Naive thymus-derived CD4-positive, alpha-beta T cell (primary cell): ENCODE measurements around the gene PTPRN2. TPM values are rescaled to one million over a fixed set of nuclear protein-coding genes. Genes with fewer than 3 reads are reported as not detected.

ENCODE experiments used
- ATAC-seq: fragments of 150-1000 bp; cut with Tn5 transposase; 2 replicates; pipeline ENCODE4 v1.10.0; 2021; ENCODE audit warnings: mild to moderate bottlenecking, moderate library complexity
- CTCF ChIA-PET: fragments of 350-600 bp; sonication (Branson Sonifier 250); formaldehyde crosslinking; loops from one replicate; lab custom pipeline; 2021; ENCODE audit warnings: antibody characterized with exemption; lab: Charles Lee
- POLR2A ChIA-PET: fragments of 350-600 bp; sonication (Branson Sonifier 250); formaldehyde crosslinking; loops from one replicate; lab custom pipeline; 2021; ENCODE audit warnings: antibody characterized with exemption, inconsistent platforms; lab: Charles Lee
- DNase-seq, 9 donors: peaks; one replicate each; pipeline versions ENCODE4 v3.0.0 to v3.0.0-alpha.2; 2020 to 2022; ENCODE audit warnings: mixed read lengths in 1 of 9
- H3K27ac ChIP-seq: one replicate; pipeline ENCODE4 v1.7.0; 2013; ENCODE audit warnings: mild to moderate bottlenecking, low read depth, low read length, moderate library complexity
- H3K27me3 ChIP-seq, 2 donors: one replicate each; pipeline ENCODE4 v1.7.0; 2013; ENCODE audit warnings: low read length in 2 of 2, mild to moderate bottlenecking in 2 of 2, moderate library complexity in 2 of 2; ENCODE audit not compliant: control insufficient read depth in 2 of 2, insufficient read depth in 2 of 2
- H3K36me3 ChIP-seq, 3 experiments: 1 replicate in 2 of 3; 2 replicates in 1 of 3; pipeline ENCODE4 v1.7.0; 2013; ENCODE audit warnings: low read length in 3 of 3, mild to moderate bottlenecking in 3 of 3, moderate library complexity in 1 of 3; ENCODE audit not compliant: insufficient read depth in 3 of 3, control insufficient read depth in 2 of 3
- H3K4me1 ChIP-seq, 2 donors: one replicate each; pipeline ENCODE4 v1.7.0; 2013; ENCODE audit warnings: low read length in 2 of 2, mild to moderate bottlenecking in 2 of 2, moderate library complexity in 1 of 2; ENCODE audit not compliant: control insufficient read depth in 2 of 2, insufficient read depth in 2 of 2
- H3K4me3 ChIP-seq: 2 replicates; pipeline ENCODE4 v1.7.0; 2013; ENCODE audit warnings: mild to moderate bottlenecking, low read length
- H3K9me3 ChIP-seq, 3 experiments: 1 replicate in 2 of 3; 2 replicates in 1 of 3; pipeline ENCODE4 v1.7.0; 2013; ENCODE audit warnings: low read length in 3 of 3; ENCODE audit not compliant: control insufficient read depth in 2 of 3
- H3K27ac Mint-ChIP-seq, 9 donors: one replicate each; pipeline ENCODE4 v1.8.0; 2020 to 2022; ENCODE audit warnings: mixed read lengths in 9 of 9, mild to moderate bottlenecking in 8 of 9, moderate library complexity in 5 of 9, inconsistent platforms in 2 of 9
- H3K27me3 Mint-ChIP-seq, 5 donors: one replicate each; pipeline ENCODE4 v1.8.0; 2021 to 2022; ENCODE audit warnings: mixed read lengths in 5 of 5, mild to moderate bottlenecking in 1 of 5
- H3K36me3 Mint-ChIP-seq, 5 donors: one replicate each; pipeline ENCODE4 v1.8.0; 2020 to 2022; ENCODE audit warnings: mixed read lengths in 5 of 5, mild to moderate bottlenecking in 3 of 5, inconsistent platforms in 1 of 5
- H3K4me1 Mint-ChIP-seq, 7 donors: one replicate each; pipeline ENCODE4 v1.8.0; 2020 to 2022; ENCODE audit warnings: mixed read lengths in 7 of 7, mild to moderate bottlenecking in 3 of 7, inconsistent platforms in 1 of 7
- H3K4me3 Mint-ChIP-seq, 10 donors: one replicate each; pipeline ENCODE4 v1.8.0; 2020 to 2022; ENCODE audit warnings: mild to moderate bottlenecking in 10 of 10, mixed read lengths in 10 of 10, moderate library complexity in 6 of 10, inconsistent platforms in 2 of 10
- H3K9me3 Mint-ChIP-seq, 11 donors: one replicate each; pipeline ENCODE4 v1.8.0; 2020 to 2022; ENCODE audit warnings: mixed read lengths in 11 of 11, mild to moderate bottlenecking in 4 of 11, inconsistent platforms in 1 of 11, moderate library complexity in 1 of 11
- intact Hi-C, 2 donors: fragments of 100-400 bp; cut with micrococcal nuclease; formaldehyde crosslinking; loops; one replicate each; pipeline ENCODE4 v1.15.1; 2023
- polyA plus RNA-seq, 2 donors: library from polyadenylated mRNA; unstranded; fragments of 300-500 nt; fragmentation: Illumina TruSeq; gene quantifications; one replicate each; pipeline ENCODE4 v1.2.3, GENCODE V29; 2021
- total RNA-seq, 6 experiments: library from RNA in 5 of 6; stranded (reverse) in 5 of 6; gene quantifications; 1 replicate in 5 of 6; 2 replicates in 1 of 6; pipeline ENCODE4 v1.2.3 and lab custom pipeline; 2021 to 2026

The PTPRN2 gene
- total and polyA plus RNA-seq, 7 experiments from 2014 or later, result 0.58 to 2.3 (median 1.4) TPM

DNA sequence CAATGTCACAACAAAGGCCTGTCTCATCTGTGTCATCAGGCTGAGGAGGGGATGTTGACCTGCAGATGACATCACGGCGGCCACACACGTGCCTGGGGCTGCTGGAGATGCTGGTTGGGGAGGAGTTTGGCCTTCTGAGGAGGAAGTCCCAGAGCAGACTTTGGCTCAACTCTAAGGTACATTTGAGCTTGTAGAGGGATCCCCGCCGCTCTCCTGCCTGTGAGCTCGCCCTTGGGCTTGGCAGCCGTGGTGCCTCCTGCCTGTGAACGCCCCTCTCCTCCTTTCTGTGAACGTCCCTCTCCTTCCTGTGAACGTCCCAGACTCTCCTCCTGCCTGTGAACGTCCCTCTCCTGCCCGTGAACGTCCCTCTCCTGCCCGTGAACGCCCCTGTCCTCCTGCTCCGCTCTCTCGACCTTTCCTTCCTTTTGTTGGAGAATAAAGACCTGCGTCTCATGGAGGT is 1074.4 kb downstream of the PTPRN2 start:
- H3K27me3 ChIP-seq, result no peaks in the 10 kb centered on the region
- ATAC-seq (no peak), DNase-seq (no peak)
- Mint-ChIP-seq H3K9me3 (peaks cover 0 to 6% (median 0%) of the 10 kb centered on the region in 11 donors), H3K4me3 (peak overlapping the region in 8 of 10 donors; percentile 5 to 55 (median 10)), H3K36me3 (no peaks in the 10 kb centered on the region), H3K27me3 (peaks cover 0 to 39% (median under 1%) of the 10 kb centered on the region in 5 donors), H3K4me1 (peaks cover 0 to 4% (median 0%) of the 10 kb centered on the region in 7 donors), H3K27ac (peak overlapping the region in 6 of 9 donors; percentile 43 to 86 (median 74))
- peak overlapping the region; percentile 2 for H3K27ac ChIP-seq
- ChIA-PET POLR2A (no interaction called here), CTCF (no interaction called here)
- no peaks in the 10 kb centered on the region for H3K4me1 ChIP-seq
- no peak overlapping the region for H3K4me3 ChIP-seq
- intact Hi-C loops, result no loop called here
- H3K9me3 ChIP-seq, result no peaks in the 10 kb centered on the region
- H3K36me3 ChIP-seq, result no peaks in the 10 kb centered on the region

GRCh38 chr7:157509226-157509625 is 1078.4 kb downstream of the PTPRN2 start:
- Histone ChIP-seq H3K27me3 (no peaks in the 10 kb centered on the region), H3K36me3 (no peaks in the 10 kb centered on the region), H3K27ac (no peak overlapping the region), H3K4me1 (no peaks in the 10 kb centered on the region), H3K4me3 (no peak overlapping the region), H3K9me3 (peaks cover 0 to 6% (median 0%) of the 10 kb centered on the region in 3 experiments)
- peaks cover 2 to 9% (median 4%) of the 10 kb centered on the region in 7 donors for H3K4me1 Mint-ChIP-seq
- intact Hi-C loops, result no loop called here
- CTCF ChIA-PET, result no interaction called here
- no peak for DNase-seq
- POLR2A ChIA-PET, result no interaction called here
- H3K36me3 Mint-ChIP-seq, result peaks cover 0 to 15% (median 8%) of the 10 kb centered on the region in 5 donors
- H3K27me3 Mint-ChIP-seq, result peaks cover 0 to 64% (median 7%) of the 10 kb centered on the region in 5 donors
- H3K4me3 Mint-ChIP-seq, result no peak overlapping the region
- no peak for ATAC-seq
- no peak overlapping the region for H3K27ac Mint-ChIP-seq
- H3K9me3 Mint-ChIP-seq, result peaks cover 0 to 22% (median 6%) of the 10 kb centered on the region in 11 donors

DNA sequence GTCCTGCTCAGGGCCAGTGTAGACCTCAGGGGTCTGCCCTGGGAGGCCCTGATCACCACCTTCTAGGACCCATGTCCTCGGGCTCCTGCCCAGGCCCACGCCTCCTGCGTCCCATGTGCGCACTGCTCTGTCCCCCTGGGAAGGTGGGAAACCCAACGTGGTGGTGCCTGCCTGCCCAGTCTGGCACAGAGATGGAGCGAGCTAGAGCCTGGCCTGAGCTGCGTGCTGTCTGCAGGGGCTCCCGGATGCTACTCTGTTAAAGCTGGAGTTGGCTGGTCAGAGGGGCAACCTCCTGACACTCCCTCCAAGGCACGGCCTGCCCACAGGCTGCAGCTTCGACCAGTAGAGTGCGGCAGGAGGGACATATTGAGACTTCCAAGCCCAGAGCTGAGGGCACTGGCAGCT is 1079.1 kb downstream of the PTPRN2 start:
- no peak overlapping the region for H3K4me3 Mint-ChIP-seq
- POLR2A ChIA-PET, result interaction anchor here (1.3 kb wide), 1 partner anchor 9 kb away, joined by 4 read pairs; no protein-coding TSS in a partner anchor
- Histone ChIP-seq H3K4me3 (no peak overlapping the region), H3K9me3 (peaks cover 0 to 6% (median 0%) of the 10 kb centered on the region in 3 experiments), H3K27ac (no peak overlapping the region), H3K27me3 (no peaks in the 10 kb centered on the region), H3K4me1 (peaks cover 2 to 3% of the 10 kb centered on the region in 2 donors), H3K36me3 (no peaks in the 10 kb centered on the region)
- intact Hi-C loops, result no loop called here
- CTCF ChIA-PET, result interaction anchor here (0.7 kb wide), 1 partner anchor 88 kb away, joined by 3 read pairs; no protein-coding TSS in a partner anchor
- peaks cover 0 to 22% (median 6%) of the 10 kb centered on the region in 11 donors for H3K9me3 Mint-ChIP-seq
- no peak for DNase-seq
- H3K4me1 Mint-ChIP-seq, result peaks cover 7 to 16% (median 10%) of the 10 kb centered on the region in 7 donors
- ATAC-seq, result no peak
- peaks cover 0 to 15% (median 8%) of the 10 kb centered on the region in 5 donors for H3K36me3 Mint-ChIP-seq
- H3K27me3 Mint-ChIP-seq, result peaks cover 0 to 63% (median 7%) of the 10 kb centered on the region in 5 donors
- H3K27ac Mint-ChIP-seq, result peak overlapping the region in 1 of 9 donors; percentile 42

DNA sequence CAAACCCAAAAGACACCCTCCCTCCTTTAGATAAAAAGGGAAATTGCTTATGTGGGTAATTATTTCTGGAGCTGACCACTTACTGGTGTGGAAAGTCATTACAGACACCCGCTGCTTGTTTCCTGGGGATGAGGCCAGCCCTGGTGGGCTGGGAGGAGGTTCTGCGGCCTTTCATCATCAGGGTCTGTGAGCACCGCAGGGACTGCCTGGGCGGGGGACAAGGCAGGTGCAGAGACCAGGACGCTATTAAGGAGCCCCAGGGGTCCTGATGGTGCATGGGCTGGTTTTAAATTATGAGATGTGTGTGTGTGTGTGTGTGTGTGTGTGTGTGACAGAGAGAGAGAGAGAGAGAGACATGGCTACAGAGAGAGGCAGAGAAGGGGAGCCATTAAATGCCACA is 1079.6 kb downstream of the PTPRN2 start:
- peaks cover 10 to 21% (median 15%) of the 10 kb centered on the region in 7 donors for H3K4me1 Mint-ChIP-seq
- Histone ChIP-seq H3K27me3 (no peaks in the 10 kb centered on the region), H3K9me3 (peaks cover 0 to 6% (median 0%) of the 10 kb centered on the region in 3 experiments), H3K27ac (no peak overlapping the region), H3K36me3 (no peaks in the 10 kb centered on the region), H3K4me3 (no peak overlapping the region), H3K4me1 (peaks cover 7% of the 10 kb centered on the region in 2 donors)
- H3K36me3 Mint-ChIP-seq, result peaks cover 0 to 15% (median 8%) of the 10 kb centered on the region in 5 donors
- ATAC-seq (no peak), DNase-seq (no peak)
- intact Hi-C loops, result no loop called here
- CTCF ChIA-PET, result interaction anchor here (0.7 kb wide), 1 partner anchor 88 kb away, joined by 3 read pairs; no protein-coding TSS in a partner anchor
- H3K27me3 Mint-ChIP-seq, result peaks cover 0 to 61% (median 7%) of the 10 kb centered on the region in 5 donors
- peaks cover 0 to 23% (median 6%) of the 10 kb centered on the region in 11 donors for H3K9me3 Mint-ChIP-seq
- POLR2A ChIA-PET, result interaction anchor here (1.3 kb wide), 1 partner anchor 9 kb away, joined by 4 read pairs; no protein-coding TSS in a partner anchor
- no peak overlapping the region for H3K4me3 Mint-ChIP-seq
- peak overlapping the region in 3 of 9 donors; percentile 42 to 60 (median 48) for H3K27ac Mint-ChIP-seq

DNA sequence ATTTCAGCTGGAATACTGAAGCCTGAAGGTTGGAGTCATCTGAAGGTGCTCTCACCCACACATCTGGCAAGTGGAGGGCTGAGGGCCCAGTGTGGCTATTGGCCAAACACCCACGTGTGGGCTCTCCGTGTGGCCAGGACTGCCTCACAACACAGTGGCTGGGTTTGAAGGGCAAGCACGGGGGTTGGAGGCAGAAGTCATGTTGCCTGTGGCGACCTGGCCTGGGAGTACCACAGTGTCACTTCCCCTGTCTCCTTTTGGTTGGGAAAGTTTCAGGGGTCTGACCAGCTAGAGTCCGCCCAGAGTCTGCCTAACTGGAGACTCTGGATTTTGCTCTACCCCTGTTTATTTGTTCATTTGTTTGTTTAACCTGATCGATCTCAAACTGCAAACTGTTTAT is 1081.4 kb downstream of the PTPRN2 start:
- H3K4me3 Mint-ChIP-seq, result no peak overlapping the region
- POLR2A ChIA-PET, result interaction anchor here (0.8 kb wide), 1 partner anchor 28 kb away, joined by 3 read pairs; no protein-coding TSS in a partner anchor
- Histone ChIP-seq H3K9me3 (peaks cover 0 to 6% (median 0%) of the 10 kb centered on the region in 3 experiments), H3K27ac (no peak overlapping the region), H3K36me3 (no peaks in the 10 kb centered on the region), H3K4me1 (peaks cover 20 to 22% of the 10 kb centered on the region in 2 donors), H3K27me3 (no peaks in the 10 kb centered on the region), H3K4me3 (no peak overlapping the region)
- intact Hi-C loops, result no loop called here
- CTCF ChIA-PET, result no interaction called here
- peak in 1 of 9 donors; percentile 9 for DNase-seq
- ATAC-seq, result no peak
- H3K27ac Mint-ChIP-seq, result peak overlapping the region in 3 of 9 donors; percentile 81 to 97 (median 87)
- H3K36me3 Mint-ChIP-seq, result peaks cover 0 to 15% (median 9%) of the 10 kb centered on the region in 5 donors
- peaks cover 0 to 52% (median 7%) of the 10 kb centered on the region in 5 donors for H3K27me3 Mint-ChIP-seq
- peaks cover 20 to 36% (median 30%) of the 10 kb centered on the region in 7 donors for H3K4me1 Mint-ChIP-seq
- peaks cover 0 to 26% (median 6%) of the 10 kb centered on the region in 11 donors for H3K9me3 Mint-ChIP-seq

DNA sequence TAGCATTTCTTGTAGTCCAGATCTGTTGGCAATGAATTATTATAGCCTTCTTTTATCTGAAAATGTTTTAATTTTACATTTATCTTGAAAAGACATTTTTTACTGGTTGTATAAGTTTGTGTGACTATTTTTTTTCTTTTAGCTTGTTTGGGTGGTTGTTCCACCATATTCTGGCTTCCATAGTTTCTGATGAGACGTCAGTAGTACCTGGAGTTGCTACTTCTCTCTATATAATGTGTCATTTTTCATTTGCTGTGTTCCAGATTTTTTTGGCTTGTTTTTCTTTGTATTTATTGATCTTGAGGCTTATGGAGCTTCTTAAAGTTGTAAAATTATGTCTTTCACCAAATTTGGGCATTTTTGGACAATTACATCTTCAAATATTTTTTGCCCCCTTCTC is 1082.0 kb downstream of the PTPRN2 start:
- H3K27ac ChIP-seq, result no peak overlapping the region
- peaks cover 20 to 22% of the 10 kb centered on the region in 2 donors for H3K4me1 ChIP-seq
- ChIA-PET CTCF (no interaction called here), POLR2A (interaction anchor here (0.8 to 1.1 kb wide), 3 partner anchors 15 to 112 kb away, joined by 3 to 5 read pairs (median 3); no protein-coding TSS in a partner anchor)
- no peak overlapping the region for H3K4me3 ChIP-seq
- Mint-ChIP-seq H3K9me3 (peaks cover 0 to 26% (median 6%) of the 10 kb centered on the region in 11 donors), H3K4me3 (no peak overlapping the region), H3K36me3 (peaks cover 0 to 15% (median 9%) of the 10 kb centered on the region in 5 donors), H3K27ac (peak overlapping the region in 4 of 9 donors; percentile 91 to 100 (median 98)), H3K27me3 (peaks cover 0 to 46% (median 7%) of the 10 kb centered on the region in 5 donors), H3K4me1 (peaks cover 20 to 36% (median 30%) of the 10 kb centered on the region in 7 donors)
- peaks cover 0 to 6% (median 0%) of the 10 kb centered on the region in 3 experiments for H3K9me3 ChIP-seq
- intact Hi-C loops, result no loop called here
- no peaks in the 10 kb centered on the region for H3K36me3 ChIP-seq
- H3K27me3 ChIP-seq, result no peaks in the 10 kb centered on the region
- DNase-seq (no peak), ATAC-seq (no peak)
